Mesenteric fat pad (tissue), 1 donor: Measurements from ENCODE around the gene BSPRY. TPM values are rescaled to one million over a fixed set of nuclear protein-coding genes. Genes with fewer than 3 reads are reported as not detected.
"Not testable (repeated sequence)": the region's sequence is repeated elsewhere in the genome, so short reads cannot be mapped to it uniquely, and the experiment has no call there.

Experiments
- DNase-seq: peaks from one replicate; pipeline ENCODE4 v3.0.0-alpha.2; 2020; ENCODE audit warnings: low spot score
- total RNA-seq: library from RNA; stranded (reverse); fragmentation: NEBNext Ultra II Directional; extraction: Animal tissue kit (Norgen Biotek cat#: 25700); gene quantifications from one replicate; pipeline ENCODE4 v1.2.1, GENCODE V29; 2021
- donor health status: DM: yes; HTN: yes; CAD: no.

Gene BSPRY
- total RNA-seq, 1 donor from 2014 or later: 0.19 TPM

- no peak for DNase-seq
These were observed 20.5 kb downstream of the BSPRY start for GRCh38 chr9:113369855-113370140.

DNA sequence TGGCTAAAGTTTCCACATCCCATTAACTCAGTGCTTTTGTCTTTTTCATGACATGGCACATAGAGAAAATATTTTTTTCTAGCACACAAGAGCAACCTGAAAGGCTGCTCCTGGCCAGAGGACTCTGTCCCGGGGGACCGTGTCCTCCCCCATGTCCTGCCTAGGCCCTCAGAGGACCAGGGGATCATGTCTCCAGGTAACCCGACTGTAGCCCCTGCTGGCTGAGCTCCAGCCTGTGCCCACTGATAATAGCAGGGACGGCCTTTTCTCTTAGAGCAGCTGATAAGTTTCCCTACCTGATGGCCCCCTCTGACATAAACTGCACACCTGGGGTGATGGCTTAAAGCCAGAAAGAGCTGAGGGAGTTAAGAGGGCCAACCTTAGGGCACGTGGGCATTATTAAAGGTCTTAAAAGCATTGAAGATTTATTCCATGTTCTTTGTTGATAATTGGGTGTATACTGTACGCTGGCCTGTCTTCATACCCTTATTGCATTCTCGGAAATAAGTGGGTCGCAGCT lies 21.5 kb downstream of the BSPRY start:
- DNase-seq: no peak

DNA sequence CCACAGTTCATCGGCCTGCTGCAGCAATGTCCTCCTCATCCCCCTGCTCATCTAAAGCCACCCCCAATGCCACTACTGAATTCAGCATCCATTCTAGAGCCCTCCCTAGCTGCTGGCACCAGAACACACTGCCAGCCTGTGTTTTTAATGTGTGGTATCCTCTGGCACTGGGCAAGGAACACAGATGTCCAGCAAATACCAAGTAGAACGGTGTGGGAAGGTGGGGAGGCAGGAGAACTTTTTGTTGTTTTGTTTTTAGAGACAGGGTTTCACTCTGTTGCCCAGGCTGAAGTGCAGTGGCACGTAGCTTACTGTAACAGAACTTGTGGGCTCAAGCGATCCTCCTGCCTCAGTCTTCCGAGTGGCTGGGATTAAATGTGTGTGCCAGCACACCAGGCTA lies 22.7 kb downstream of the BSPRY start:
- no peak for DNase-seq

DNA sequence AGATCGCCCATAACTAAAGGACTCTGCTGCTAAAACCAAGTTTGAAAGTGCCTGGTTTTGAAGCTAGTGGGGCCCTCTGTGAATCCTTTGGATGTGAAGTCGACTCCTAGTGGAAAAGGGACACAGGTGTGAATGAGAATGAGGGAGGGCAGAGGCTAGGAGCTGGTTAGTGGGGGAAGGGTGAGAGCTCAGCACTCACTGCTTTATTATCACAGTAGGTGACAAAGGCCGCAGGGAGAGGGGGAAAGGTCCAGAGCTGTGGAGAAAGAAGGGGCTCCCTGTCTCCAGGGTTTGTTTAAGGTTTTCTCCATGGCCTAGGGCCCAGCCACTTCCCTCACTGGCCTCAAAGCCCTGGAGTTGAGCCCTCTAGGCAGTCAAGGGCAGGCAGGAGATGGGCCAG lies 23.9 kb downstream of the BSPRY start:
- no peak for DNase-seq

DNA sequence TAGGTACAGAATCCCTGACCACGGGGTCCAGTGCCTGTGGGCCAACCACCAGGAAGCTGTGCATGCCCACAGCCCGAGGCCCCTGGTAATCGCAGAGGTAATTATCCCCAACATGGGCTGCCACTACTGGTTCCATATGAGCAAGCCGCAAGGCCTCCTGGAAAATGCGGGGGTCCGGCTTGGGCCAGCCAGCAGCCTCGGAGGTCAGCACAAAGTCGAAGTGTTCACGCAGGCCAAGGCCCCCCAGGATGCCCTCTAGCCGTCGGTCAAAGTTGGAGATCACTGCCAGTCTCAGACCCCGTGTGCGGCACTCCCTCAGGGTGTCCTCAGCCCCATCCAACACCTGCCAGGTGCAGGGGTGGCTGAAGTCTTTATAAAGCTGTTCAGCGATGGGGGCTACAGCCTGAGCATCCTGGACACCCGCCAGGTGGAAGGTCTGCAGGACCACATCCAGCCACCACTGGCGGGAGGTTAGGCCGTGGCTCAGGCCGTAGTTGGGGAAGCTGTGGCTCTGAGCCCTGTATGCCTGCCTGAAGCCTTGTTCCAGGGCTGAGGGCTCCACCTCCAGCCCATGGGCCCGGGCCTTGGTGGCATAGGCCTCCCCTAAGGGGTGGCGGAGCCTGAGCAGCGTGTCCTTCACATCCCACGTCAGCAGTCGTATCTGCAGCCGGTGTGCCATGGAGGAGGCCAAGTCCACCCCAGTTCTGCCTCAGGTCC lies 24.5 kb downstream of the BSPRY start:
- DNase-seq: no peak

DNA sequence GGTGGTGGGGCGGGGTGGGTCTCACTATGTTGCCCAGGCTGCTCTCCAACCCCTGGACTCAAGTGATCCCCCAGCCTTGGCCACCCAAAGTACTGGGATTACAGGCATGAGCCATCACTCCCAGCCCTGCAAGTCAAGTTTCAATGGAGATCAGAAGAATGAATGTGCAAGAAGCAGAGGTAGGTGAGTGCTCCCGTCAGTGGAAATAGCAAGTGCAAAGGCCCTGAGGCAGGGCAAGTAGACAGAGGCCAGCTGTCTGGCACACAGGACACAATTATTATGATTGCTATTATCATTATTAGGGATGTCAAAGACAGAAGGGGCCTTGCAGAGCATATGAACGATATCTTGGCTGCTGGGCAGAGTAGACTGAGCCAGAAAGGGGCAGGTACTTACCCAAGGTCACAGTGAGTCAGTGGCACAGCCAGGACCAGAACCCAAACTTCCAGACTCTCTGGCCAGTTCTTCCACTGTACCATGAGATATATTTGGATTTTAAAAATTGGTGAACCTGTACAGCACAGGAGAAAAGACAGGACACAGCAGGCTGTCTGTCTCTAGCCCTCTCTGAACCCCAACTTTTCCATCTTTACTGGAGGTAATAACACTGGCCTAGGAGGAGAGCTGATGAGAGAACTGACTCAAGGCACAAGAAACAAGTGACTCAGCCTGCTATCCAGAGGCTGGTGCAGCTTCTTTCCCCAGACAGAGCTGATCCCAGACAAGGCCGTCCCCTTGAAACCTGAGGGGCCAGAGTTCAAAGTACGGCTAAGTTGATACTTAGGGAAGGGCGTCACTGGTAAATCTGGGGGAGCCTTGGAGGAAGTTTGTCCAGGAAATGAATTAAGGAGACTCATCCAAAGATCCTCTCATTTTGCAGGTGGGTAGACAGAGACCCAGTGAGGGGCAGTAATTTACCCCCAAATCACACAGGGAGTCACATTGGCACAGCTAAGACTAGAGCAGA lies 26.0 kb downstream of the BSPRY start:
- DNase-seq: no peak

- no peak for DNase-seq
These were observed 27.6 kb downstream of the BSPRY start, which contains the start of gene HDHD3 for GRCh38 chr9:113376634-113377567. Gene HDHD3 (minus strand): TSS chr9:113376986. CDS start chr9:113374354, 2,632 bp downstream.

- DNase-seq: not testable (repeated sequence)
These were observed 29.9 kb downstream of the BSPRY start for GRCh38 chr9:113379094-113379828.

GRCh38 chr9:113379829-113380210 lies 30.5 kb downstream of the BSPRY start:
- DNase-seq: not testable (repeated sequence)

GRCh38 chr9:113380869-113381378 lies 31.6 kb downstream of the BSPRY start:
- no peak for DNase-seq

DNA sequence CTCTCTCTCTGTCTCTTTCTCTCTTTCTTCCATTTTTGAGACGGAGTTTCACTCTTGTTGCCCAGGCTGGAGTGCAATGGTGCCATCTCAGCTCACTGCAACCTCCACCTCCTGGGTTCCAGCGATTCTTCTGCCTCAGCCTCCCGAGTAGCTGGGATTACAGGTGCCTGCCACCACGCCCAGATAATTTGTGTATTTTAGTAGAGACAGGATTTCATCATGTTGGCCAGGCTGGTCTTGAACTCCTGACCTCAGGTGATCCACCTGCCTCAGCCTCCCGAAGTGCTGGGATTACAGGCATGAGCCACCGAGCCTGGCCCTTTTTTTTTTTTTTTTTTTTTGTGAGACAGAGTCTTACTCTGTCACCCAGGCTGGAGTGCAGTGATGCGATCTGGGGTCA lies 32.1 kb downstream of the BSPRY start:
- DNase-seq: not testable (repeated sequence)

- no peak for DNase-seq
These were observed 32.6 kb downstream of the BSPRY start for GRCh38 chr9:113381909-113382411.

- no peak for DNase-seq
These were observed 37.4 kb downstream of the BSPRY start for GRCh38 chr9:113386571-113387393.

GRCh38 chr9:113387560-113388230 lies 38.4 kb downstream of the BSPRY start:
- DNase-seq: no peak

- no peak for DNase-seq
These were observed 39.5 kb downstream of the BSPRY start for GRCh38 chr9:113388833-113389232.

GRCh38 chr9:113389451-113389850 lies 40.1 kb downstream of the BSPRY start:
- no peak for DNase-seq

GRCh38 chr9:113390192-113390960 lies 41.0 kb downstream of the BSPRY start:
- DNase-seq: no peak

- DNase-seq: no peak
These were observed 42.6 kb downstream of the BSPRY start for GRCh38 chr9:113391917-113392316.
